PC-9 (cell line): ENCODE measurements around the gene HEATR5A. TPM values are rescaled to one million over a fixed set of nuclear protein-coding genes. Genes with fewer than 3 reads are reported as not detected.

Experiments
- BruUV-seq: library from RNA; stranded (reverse); fragments of 400-500 nt; replicated peaks from 2 replicates; lab custom pipeline; 2021; lab: Mats Ljungman, UMichigan
- CTCF ChIA-PET: fragments of 300-600 bp; sonication (Branson Sonifier 250); formaldehyde crosslinking; loops from one replicate; lab custom pipeline; 2022; ENCODE audit warnings: antibody characterized with exemption; lab: Charles Lee
- POLR2A ChIA-PET: fragments of 300-600 bp; sonication (Branson Sonifier 250); formaldehyde crosslinking; loops from one replicate; lab custom pipeline; 2022; ENCODE audit warnings: antibody characterized with exemption; ENCODE audit not compliant: unreplicated experiment; lab: Charles Lee
- DNase-seq, 2 experiments: peaks; one replicate each; pipeline versions ENCODE4 v3.0.0 to v3.0.0-alpha.2; 2015 to 2022; ENCODE audit warnings: mixed read lengths in 1 of 2
- H2AFZ ChIP-seq: fragments of 200-600 bp; sonication (generic); 2 replicates; pipeline ENCODE4 v1.8.1; 2017; ENCODE audit warnings: antibody characterized with exemption
- H3F3A ChIP-seq: fragments of 200-600 bp; sonication (generic); 2 replicates; pipeline ENCODE4 v1.8.1; 2017; ENCODE audit warnings: antibody characterized with exemption, mild to moderate bottlenecking, low read depth; ENCODE audit not compliant: insufficient read depth
- H3K27ac ChIP-seq: fragments of 200-600 bp; sonication (generic); 2 replicates; pipeline ENCODE4 v1.6.1; 2016; ENCODE audit warnings: mixed run types
- H3K27me3 ChIP-seq: fragments of 200-600 bp; sonication (generic); 2 replicates; pipeline ENCODE4 v1.6.1; 2016; ENCODE audit warnings: low read depth, mixed run types; ENCODE audit not compliant: insufficient read depth
- H3K36me3 ChIP-seq: fragments of 200-600 bp; sonication (generic); 2 replicates; pipeline ENCODE4 v1.6.1; 2016; ENCODE audit warnings: low read depth, mixed run types
- H3K4me1 ChIP-seq: fragments of 200-600 bp; sonication (generic); replicated peaks from 2 replicates; pipeline ENCODE4 v1.6.1; 2016; ENCODE audit warnings: mixed run types; ENCODE audit not compliant: insufficient read depth
- H3K4me2 ChIP-seq: fragments of 200-600 bp; sonication (generic); 2 replicates; pipeline ENCODE4 v1.6.1; 2017; ENCODE audit warnings: mixed run types
- H3K4me3 ChIP-seq: fragments of 200-600 bp; sonication (generic); 2 replicates; pipeline ENCODE4 v1.6.1; 2016; ENCODE audit warnings: mixed run types
- H3K79me2 ChIP-seq: fragments of 200-600 bp; sonication (generic); 2 replicates; pipeline ENCODE4 v1.6.1; 2017; ENCODE audit warnings: low read depth, mixed run types
- H3K9me2 ChIP-seq: fragments of 200-600 bp; sonication (generic); 2 replicates; pipeline ENCODE4 v1.8.1; 2017; ENCODE audit warnings: mild to moderate bottlenecking; ENCODE audit not compliant: insufficient read depth
- H3K9me3 ChIP-seq: fragments of 200-600 bp; sonication (generic); 2 replicates; pipeline ENCODE4 v1.8.1; 2016; ENCODE audit warnings: low read depth; ENCODE audit not compliant: insufficient read depth
- H4K20me1 ChIP-seq: fragments of 200-600 bp; sonication (generic); 2 replicates; pipeline ENCODE4 v1.8.1; 2017; ENCODE audit not compliant: insufficient read depth
- CTCF ChIP-seq: fragments of 200-600 bp; sonication (generic); conservative IDR thresholded peaks from 2 replicates; pipeline ENCODE4 v1.6.1; 2017; ENCODE audit warnings: mixed run types, antibody characterized with exemption, mild to moderate bottlenecking, moderate library complexity
- EZH2 ChIP-seq: fragments of 200-600 bp; sonication (generic); IDR thresholded peaks from 2 replicates; pipeline ENCODE4 v1.8.0; 2017; ENCODE audit warnings: antibody characterized with exemption, low read depth
- intact Hi-C: fragments of 100-400 bp; cut with micrococcal nuclease; formaldehyde crosslinking; loops from one replicate; pipeline ENCODE4 v1.10.0; 2022; ENCODE audit not compliant: unreplicated experiment
- total RNA-seq: library from RNA; stranded (reverse); gene quantifications from 2 replicates; pipeline ENCODE4 v1.2.3, GENCODE V29; 2021

Gene HEATR5A
- total RNA-seq, 1 experiment from 2014 or later: 25.7 TPM

GRCh38 chr14:31388687-31389413 lies 31.5 kb downstream of the HEATR5A start:
- Histone ChIP-seq H3F3A (no peaks in the 10 kb centered on the region), H4K20me1 (no peaks in the 10 kb centered on the region), H2AFZ (no peak overlapping the region), H3K36me3 (no peaks in the 10 kb centered on the region), H3K4me3 (no peak overlapping the region), H3K4me1 (no peaks in the 10 kb centered on the region), H3K4me2 (no peak overlapping the region), H3K27ac (no peak overlapping the region), H3K79me2 (no peaks in the 10 kb centered on the region), H3K9me3 (no peaks in the 10 kb centered on the region), H3K27me3 (no peaks in the 10 kb centered on the region), H3K9me2 (no peaks in the 10 kb centered on the region)
- TF ChIP-seq EZH2 (no peak), CTCF (no peak)
- ChIA-PET CTCF (no interaction called here), POLR2A (no interaction called here)
- DNase-seq: no peak
- BruUV-seq: no TSS peak
- intact Hi-C loops: no loop called here

GRCh38 chr14:31387091-31387490 lies 33.3 kb downstream of the HEATR5A start:
- no peaks in the 10 kb centered on the region for H3K79me2 ChIP-seq
- DNase-seq: no peak
- ChIA-PET CTCF (no interaction called here), POLR2A (no interaction called here)
- no peak overlapping the region for H3K4me3 ChIP-seq
- no peaks in the 10 kb centered on the region for H3K27me3 ChIP-seq
- no TSS peak for BruUV-seq
- H3K4me2 ChIP-seq: no peak overlapping the region
- no peaks in the 10 kb centered on the region for H3K36me3 ChIP-seq
- H3K27ac ChIP-seq: no peak overlapping the region
- TF ChIP-seq EZH2 (no peak), CTCF (no peak)
- H2AFZ ChIP-seq: no peak overlapping the region
- no peaks in the 10 kb centered on the region for H3F3A ChIP-seq
- no peaks in the 10 kb centered on the region for H3K9me2 ChIP-seq
- intact Hi-C loops: no loop called here
- no peaks in the 10 kb centered on the region for H4K20me1 ChIP-seq
- H3K4me1 ChIP-seq: no peaks in the 10 kb centered on the region
- no peaks in the 10 kb centered on the region for H3K9me3 ChIP-seq

- Histone ChIP-seq H3K4me2 (no peak overlapping the region), H3K9me3 (no peaks in the 10 kb centered on the region), H3F3A (no peaks in the 10 kb centered on the region), H4K20me1 (no peaks in the 10 kb centered on the region), H3K79me2 (no peaks in the 10 kb centered on the region), H3K4me3 (no peak overlapping the region), H3K4me1 (no peaks in the 10 kb centered on the region), H2AFZ (no peak overlapping the region), H3K36me3 (no peaks in the 10 kb centered on the region), H3K27ac (no peak overlapping the region), H3K27me3 (no peaks in the 10 kb centered on the region), H3K9me2 (no peaks in the 10 kb centered on the region)
- TF ChIP-seq CTCF: no peak
- no peak for TF ChIP-seq EZH2
- intact Hi-C loops: no loop called here
- no TSS peak for BruUV-seq
- no peak for DNase-seq
- CTCF ChIA-PET: no interaction called here
- POLR2A ChIA-PET: no interaction called here
These were observed 34.1 kb downstream of the HEATR5A start for GRCh38 chr14:31386271-31386670.
